GM19372 (cell line): ENCODE results near the gene MMP24.

Experiments
- ATAC-seq: cut with Tn5 transposase; IDR thresholded peaks from one replicate; pipeline ENCODE4 v1.9.1; 2021; ENCODE audit warnings: mild to moderate bottlenecking, low read depth, moderate library complexity; ENCODE audit not compliant: unreplicated experiment

Gene MMP24

GRCh38 chr20:35215066-35215956, 11.2 kb upstream of the MMP24 start:
- no peak for ATAC-seq

GRCh38 chr20:35216541-35216940, 9.9 kb upstream of the MMP24 start:
- no peak for ATAC-seq

GRCh38 chr20:35223941-35224340, 2.5 kb upstream of the MMP24 start:
- no peak for ATAC-seq

GRCh38 chr20:35224536-35224935, 2.0 kb upstream of the MMP24 start:
- no peak for ATAC-seq

- no peak for ATAC-seq
Observed at GRCh38 chr20:35225319-35226125, 968 bp upstream of the MMP24 start.

GRCh38 chr20:35226884-35227681, 593 bp downstream of the MMP24 start:
- no peak for ATAC-seq

- no peak for ATAC-seq
Observed at GRCh38 chr20:35232575-35232974, 6.1 kb downstream of the MMP24 start.

- no peak for ATAC-seq
Observed at GRCh38 chr20:35235881-35236280, 9.4 kb downstream of the MMP24 start.

GRCh38 chr20:35237486-35237885, 11.0 kb downstream of the MMP24 start:
- no peak for ATAC-seq

- no peak for ATAC-seq
Observed at GRCh38 chr20:35238170-35238569, 11.7 kb downstream of the MMP24 start.

GRCh38 chr20:35238735-35239134, 12.2 kb downstream of the MMP24 start:
- no peak for ATAC-seq

- no peak for ATAC-seq
Observed at GRCh38 chr20:35240083-35240810, 13.8 kb downstream of the MMP24 start.

- ATAC-seq: no peak
Observed at GRCh38 chr20:35240811-35241293, 14.4 kb downstream of the MMP24 start.

- no peak for ATAC-seq
Observed at GRCh38 chr20:35243317-35243716, 16.8 kb downstream of the MMP24 start.

- no peak for ATAC-seq
Observed at GRCh38 chr20:35243986-35244385, 17.5 kb downstream of the MMP24 start.

- no peak for ATAC-seq
Observed at GRCh38 chr20:35246723-35247122, 20.2 kb downstream of the MMP24 start.

- no peak for ATAC-seq
Observed at GRCh38 chr20:35248641-35249475, 22.4 kb downstream of the MMP24 start.

GRCh38 chr20:35251613-35251940, 25.1 kb downstream of the MMP24 start:
- ATAC-seq: no peak

- ATAC-seq: peak; percentile 68
Observed at GRCh38 chr20:35252037-35252461, 25.6 kb downstream of the MMP24 start.
